ENCODE results near the gene VANGL2.
A peak's percentile ranks its signal among the peaks of the same experiment; 100 is the strongest.

The VANGL2 gene

GRCh38 chr1:160409486-160409885 is 9.1 kb downstream of the VANGL2 start:
- DNase-seq = no peak
- H3K27me3 ChIP-seq (replicated peaks) = no peaks in the 10 kb centered on the region
- H3K4me3 ChIP-seq (ENCODE audit: low read depth, low read length) = no peak overlapping the region
- no peaks in the 10 kb centered on the region for H3K36me3 ChIP-seq (replicated peaks)
- in situ Hi-C loops (cut with HindIII; ENCODE audit: low pct_ligation_motif_present, low sequenced_read_pairs) = no loop called here
- TF ChIP-seq CTCF (IDR thresholded peaks at IDR 0.05; ENCODE audit: low read depth, low read length, missing control alignments) = no peak
- no peak overlapping the region for H3K27ac ChIP-seq

DNA sequence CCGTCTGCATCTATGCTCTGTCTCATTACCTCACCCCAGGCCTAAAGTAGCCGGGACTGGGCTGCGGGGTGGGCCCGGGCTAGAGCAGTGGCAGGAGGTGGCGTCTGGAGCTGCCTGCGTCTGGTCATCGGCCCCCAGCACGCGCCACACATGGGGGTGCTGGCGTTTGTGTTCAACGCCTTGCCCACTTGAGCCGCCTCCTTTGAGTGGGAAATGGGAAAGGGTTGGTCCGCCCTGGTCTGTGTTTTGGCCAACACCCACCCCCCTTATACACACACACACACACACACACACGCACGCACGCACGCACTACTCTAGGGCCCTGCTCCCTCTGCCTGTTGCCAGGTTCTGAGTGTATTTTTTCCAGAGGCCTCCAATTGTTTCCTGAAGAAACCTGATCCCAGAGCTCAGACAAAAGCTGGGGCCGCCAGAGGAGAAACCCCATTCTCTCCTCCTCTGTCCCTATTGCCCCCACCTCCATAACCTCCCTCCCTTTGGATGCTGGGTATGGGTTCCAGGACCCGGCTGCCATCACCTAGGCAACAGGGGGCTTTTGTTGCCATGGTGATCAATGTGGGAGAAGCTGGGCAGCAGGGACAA is 10.1 kb downstream of the VANGL2 start:
- in situ Hi-C loops (cut with HindIII; ENCODE audit: low pct_ligation_motif_present, low sequenced_read_pairs) = no loop called here
- DNase-seq = no peak
- TF ChIP-seq CTCF (IDR thresholded peaks at IDR 0.05; ENCODE audit: low read depth, low read length, missing control alignments) = no peak
- Histone ChIP-seq H3K36me3 (replicated peaks) (no peaks in the 10 kb centered on the region), H3K27me3 (replicated peaks) (no peaks in the 10 kb centered on the region), H3K27ac (no peak overlapping the region), H3K4me3 (ENCODE audit: low read depth, low read length) (no peak overlapping the region)

DNA sequence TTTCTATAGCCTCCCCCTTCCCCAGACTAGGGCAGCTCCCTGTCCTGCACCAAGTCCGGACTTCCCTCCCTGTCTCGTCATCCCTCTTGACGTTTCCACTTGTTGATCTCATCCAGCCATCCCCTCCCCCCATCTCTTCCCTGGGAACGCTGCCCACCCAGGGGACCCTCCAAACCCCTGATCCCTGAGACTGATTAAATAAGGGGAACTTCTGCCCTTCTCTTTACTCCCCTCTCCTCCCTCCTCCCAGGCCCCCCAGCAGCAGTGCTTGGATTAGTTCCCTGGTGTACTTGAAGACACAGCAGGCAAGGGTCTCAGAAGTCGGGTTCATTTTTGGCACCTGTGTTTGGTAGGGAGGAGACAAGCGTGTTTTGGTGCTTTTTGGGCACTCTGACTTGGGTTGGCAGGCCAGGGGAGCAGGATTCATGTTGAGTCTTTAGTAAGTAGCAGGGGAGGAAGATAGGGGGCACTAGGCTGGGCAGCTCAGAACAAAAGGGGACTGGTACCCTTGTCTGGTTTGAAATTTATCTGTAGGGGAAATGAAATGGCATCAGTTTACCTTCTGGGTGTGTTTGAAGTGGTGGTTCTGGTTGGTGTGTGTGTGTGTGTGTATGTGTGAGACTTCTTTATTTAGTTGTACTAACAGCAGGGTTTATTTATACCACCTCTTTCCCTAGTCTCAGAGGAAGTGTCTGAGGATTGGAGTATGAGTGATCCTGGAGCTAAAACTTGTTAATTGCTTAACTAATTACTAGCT is 11.1 kb downstream of the VANGL2 start:
- in situ Hi-C loops (cut with HindIII; ENCODE audit: low pct_ligation_motif_present, low sequenced_read_pairs) = no loop called here
- Histone ChIP-seq H3K27me3 (replicated peaks) (no peaks in the 10 kb centered on the region), H3K4me3 (ENCODE audit: low read depth, low read length) (no peak overlapping the region), H3K36me3 (replicated peaks) (no peaks in the 10 kb centered on the region), H3K27ac (no peak overlapping the region)
- TF ChIP-seq CTCF (IDR thresholded peaks at IDR 0.05; ENCODE audit: low read depth, low read length, missing control alignments) = peak; percentile 17
- DNase-seq = no peak

- no peak overlapping the region for H3K27ac ChIP-seq
- no peak overlapping the region for H3K4me3 ChIP-seq (ENCODE audit: low read depth, low read length)
- no peak for DNase-seq
- H3K27me3 ChIP-seq (replicated peaks) = no peaks in the 10 kb centered on the region
- in situ Hi-C loops (cut with HindIII; ENCODE audit: low pct_ligation_motif_present, low sequenced_read_pairs) = no loop called here
- H3K36me3 ChIP-seq (replicated peaks) = no peaks in the 10 kb centered on the region
- no peak for TF ChIP-seq CTCF (IDR thresholded peaks at IDR 0.05; ENCODE audit: low read depth, low read length, missing control alignments)
These were observed 11.6 kb downstream of the VANGL2 start for GRCh38 chr1:160412028-160412362.

- no peak for TF ChIP-seq CTCF (IDR thresholded peaks at IDR 0.05; ENCODE audit: low read depth, low read length, missing control alignments)
These were observed 13.4 kb downstream of the VANGL2 start for GRCh38 chr1:160413716-160414115.

DNA sequence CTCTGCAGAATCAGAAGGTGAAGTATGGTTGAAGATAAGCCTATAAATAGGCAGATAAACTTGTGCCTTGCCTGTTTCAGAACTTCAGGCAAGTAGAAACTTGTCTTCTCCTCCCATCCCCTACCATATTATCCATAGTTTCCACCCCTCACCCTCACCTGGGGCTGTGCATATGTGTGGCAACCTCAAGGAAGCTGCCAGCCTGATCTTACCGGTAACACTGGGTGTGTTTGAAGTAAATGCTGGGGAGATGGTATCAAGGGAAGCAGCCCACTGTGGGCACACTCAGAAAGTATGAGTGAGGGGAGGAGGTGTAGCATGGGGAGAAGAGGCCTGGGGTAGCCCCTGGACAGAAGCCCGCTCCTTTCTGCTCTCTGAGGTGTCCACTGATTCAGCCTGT is 14.5 kb downstream of the VANGL2 start:
- TF ChIP-seq CTCF (IDR thresholded peaks at IDR 0.05; ENCODE audit: low read depth, low read length, missing control alignments) = no peak
- DNase-seq = no peak
- Histone ChIP-seq H3K27ac (no peak overlapping the region), H3K36me3 (replicated peaks) (no peaks in the 10 kb centered on the region), H3K27me3 (replicated peaks) (no peaks in the 10 kb centered on the region), H3K4me3 (ENCODE audit: low read depth, low read length) (no peak overlapping the region)
- in situ Hi-C loops (cut with HindIII; ENCODE audit: low pct_ligation_motif_present, low sequenced_read_pairs) = no loop called here

More at GRCh38 chr1:160413716-160414115, 13.4 kb downstream of the VANGL2 start:
- DNase-seq = no peak
- no peak overlapping the region for H3K4me3 ChIP-seq (ENCODE audit: low read depth, low read length)
- in situ Hi-C loops (cut with HindIII; ENCODE audit: low pct_ligation_motif_present, low sequenced_read_pairs) = no loop called here
- H3K36me3 ChIP-seq (replicated peaks) = no peaks in the 10 kb centered on the region
- no peak overlapping the region for H3K27ac ChIP-seq
- H3K27me3 ChIP-seq (replicated peaks) = no peaks in the 10 kb centered on the region
